ENCODE results near the gene PPP6R1.

The PPP6R1 gene

DNA sequence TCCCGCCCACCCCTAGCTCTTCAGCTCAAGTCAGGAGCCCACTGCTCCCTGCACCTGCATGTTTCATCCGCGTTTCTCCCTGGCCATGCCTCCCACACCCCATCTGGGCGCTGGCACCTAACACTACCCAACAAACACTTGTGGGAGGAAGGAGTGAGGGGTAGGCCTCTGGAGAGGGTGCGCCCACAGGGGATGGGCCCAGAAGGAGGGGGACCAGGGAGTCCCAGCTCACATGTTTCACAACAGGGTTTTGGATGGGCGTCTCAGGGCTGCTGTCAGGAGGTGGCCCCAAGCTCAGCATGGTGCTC is 18.1 kb downstream of the PPP6R1 start:
- no peak for DNase-seq
- no peak overlapping the region for H4K8ac ChIP-seq (ENCODE audit: low read depth, low read length)
- H3K4me2 ChIP-seq (ENCODE audit: low read length): no peak overlapping the region
- no peak overlapping the region for H3K23ac ChIP-seq (ENCODE audit: low read length)
- no peaks in the 10 kb centered on the region for H3K79me2 ChIP-seq (ENCODE audit: control insufficient read depth, insufficient read depth, low read length)
- H3K36me3 ChIP-seq (ENCODE audit: control insufficient read depth, insufficient read depth, low read length): peaks cover 17% of the 10 kb centered on the region
- H3K4me1 ChIP-seq (ENCODE audit: control insufficient read depth, low read depth, low read length): no peaks in the 10 kb centered on the region
- no peak overlapping the region for H3K27ac ChIP-seq (ENCODE audit: low read depth, low read length)
- no peak overlapping the region for H3K56ac ChIP-seq (ENCODE audit: low read length)
- no peak overlapping the region for H3K4me3 ChIP-seq (ENCODE audit: low read length)
- H2BK120ac ChIP-seq (ENCODE audit: low read depth, low read length): no peak overlapping the region
- H3K79me1 ChIP-seq (ENCODE audit: low read length): no peaks in the 10 kb centered on the region
- H3K27me3 ChIP-seq (ENCODE audit: insufficient read depth, low read length, poor library complexity): no peaks in the 10 kb centered on the region
- H3K4ac ChIP-seq (ENCODE audit: low read depth, low read length): no peak overlapping the region
- H2BK5ac ChIP-seq (ENCODE audit: low read length): no peak overlapping the region
- WGBS (ENCODE audit: extremely low coverage, insufficient coverage, low lambda C conversion rate): no CpG with 5 or more reads among the region's 6 CpGs
- no peak overlapping the region for H4K5ac ChIP-seq (ENCODE audit: low read length)
- no peak overlapping the region for H2AK5ac ChIP-seq (ENCODE audit: low read length)
- H3K9ac ChIP-seq (ENCODE audit: low read length): no peak overlapping the region
- H2BK15ac ChIP-seq (replicated peaks; ENCODE audit: low read depth): no peak overlapping the region
- no peak overlapping the region for H3K18ac ChIP-seq (ENCODE audit: low read length)

DNA sequence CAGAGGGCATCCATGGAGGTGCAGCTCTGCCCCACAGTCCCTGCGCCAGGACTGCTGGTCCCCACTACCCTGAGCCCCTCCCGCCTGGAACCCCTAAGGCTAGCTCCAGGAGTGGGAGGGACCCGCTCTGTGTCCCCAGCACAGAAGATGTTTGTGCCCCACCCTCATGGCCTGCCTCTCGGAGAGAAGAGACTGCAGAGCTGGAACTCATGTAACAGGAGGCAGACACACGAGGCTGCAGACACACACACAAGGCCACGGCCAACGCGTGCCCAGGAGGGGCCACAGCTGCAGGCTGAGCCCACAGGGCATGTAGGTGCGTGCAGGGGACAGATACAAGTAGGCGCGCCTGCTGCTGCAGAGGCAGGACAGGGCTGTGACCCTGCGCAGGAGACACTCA is 19.8 kb downstream of the PPP6R1 start:
- Histone ChIP-seq H2BK5ac (ENCODE audit: low read length) (no peak overlapping the region), H3K4me1 (ENCODE audit: control insufficient read depth, low read depth, low read length) (no peaks in the 10 kb centered on the region), H3K79me2 (ENCODE audit: control insufficient read depth, insufficient read depth, low read length) (no peaks in the 10 kb centered on the region), H3K9ac (ENCODE audit: low read length) (no peak overlapping the region), H3K56ac (ENCODE audit: low read length) (no peak overlapping the region), H4K8ac (ENCODE audit: low read depth, low read length) (no peak overlapping the region), H3K27ac (ENCODE audit: low read depth, low read length) (no peak overlapping the region), H3K4me3 (ENCODE audit: low read length) (no peak overlapping the region), H3K27me3 (ENCODE audit: insufficient read depth, low read length, poor library complexity) (no peaks in the 10 kb centered on the region), H3K4me2 (ENCODE audit: low read length) (no peak overlapping the region), H2AK5ac (ENCODE audit: low read length) (no peak overlapping the region), H4K5ac (ENCODE audit: low read length) (no peak overlapping the region), H3K36me3 (ENCODE audit: control insufficient read depth, insufficient read depth, low read length) (peaks cover 12% of the 10 kb centered on the region), H3K18ac (ENCODE audit: low read length) (no peak overlapping the region), H3K79me1 (ENCODE audit: low read length) (no peaks in the 10 kb centered on the region), H2BK15ac (replicated peaks; ENCODE audit: low read depth) (no peak overlapping the region), H3K4ac (ENCODE audit: low read depth, low read length) (no peak overlapping the region), H2BK120ac (ENCODE audit: low read depth, low read length) (no peak overlapping the region), H3K23ac (ENCODE audit: low read length) (no peak overlapping the region)
- no CpG with 5 or more reads among the region's 12 CpGs for WGBS (ENCODE audit: extremely low coverage, insufficient coverage, low lambda C conversion rate)
- DNase-seq: no peak

DNA sequence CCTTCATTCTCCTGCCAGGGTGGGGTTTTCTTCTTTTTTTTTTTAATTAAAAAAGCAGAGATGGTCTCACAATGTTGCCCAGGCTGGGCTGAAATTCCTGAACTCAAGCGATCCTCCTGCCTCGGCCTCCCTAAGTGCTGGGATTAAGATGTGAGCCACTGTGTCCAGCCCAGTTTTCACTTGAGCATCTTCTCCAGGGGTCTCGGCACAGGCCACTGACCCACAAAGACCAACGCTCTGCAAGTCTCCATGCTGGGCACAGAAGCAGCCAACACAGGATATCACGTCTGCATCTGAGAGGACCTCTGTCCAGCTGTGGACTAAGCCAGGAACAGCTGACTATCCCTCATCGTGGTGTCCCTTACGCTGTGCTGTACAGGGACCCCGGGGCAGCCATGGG is 20.8 kb downstream of the PPP6R1 start:
- Histone ChIP-seq H3K4ac (ENCODE audit: low read depth, low read length) (no peak overlapping the region), H3K18ac (ENCODE audit: low read length) (no peak overlapping the region), H3K4me2 (ENCODE audit: low read length) (no peak overlapping the region), H2BK15ac (replicated peaks; ENCODE audit: low read depth) (no peak overlapping the region), H3K56ac (ENCODE audit: low read length) (no peak overlapping the region), H2BK5ac (ENCODE audit: low read length) (no peak overlapping the region), H3K9ac (ENCODE audit: low read length) (no peak overlapping the region), H3K23ac (ENCODE audit: low read length) (no peak overlapping the region), H2AK5ac (ENCODE audit: low read length) (no peak overlapping the region), H3K79me2 (ENCODE audit: control insufficient read depth, insufficient read depth, low read length) (no peaks in the 10 kb centered on the region), H4K5ac (ENCODE audit: low read length) (no peak overlapping the region), H3K36me3 (ENCODE audit: control insufficient read depth, insufficient read depth, low read length) (peaks cover 10% of the 10 kb centered on the region), H3K4me3 (ENCODE audit: low read length) (no peak overlapping the region), H3K27me3 (ENCODE audit: insufficient read depth, low read length, poor library complexity) (no peaks in the 10 kb centered on the region), H2BK120ac (ENCODE audit: low read depth, low read length) (no peak overlapping the region), H3K79me1 (ENCODE audit: low read length) (no peaks in the 10 kb centered on the region), H4K8ac (ENCODE audit: low read depth, low read length) (no peak overlapping the region), H3K4me1 (ENCODE audit: control insufficient read depth, low read depth, low read length) (no peaks in the 10 kb centered on the region), H3K27ac (ENCODE audit: low read depth, low read length) (no peak overlapping the region)
- DNase-seq: no peak
- WGBS (ENCODE audit: extremely low coverage, insufficient coverage, low lambda C conversion rate): no CpG with 5 or more reads among the region's 8 CpGs

DNA sequence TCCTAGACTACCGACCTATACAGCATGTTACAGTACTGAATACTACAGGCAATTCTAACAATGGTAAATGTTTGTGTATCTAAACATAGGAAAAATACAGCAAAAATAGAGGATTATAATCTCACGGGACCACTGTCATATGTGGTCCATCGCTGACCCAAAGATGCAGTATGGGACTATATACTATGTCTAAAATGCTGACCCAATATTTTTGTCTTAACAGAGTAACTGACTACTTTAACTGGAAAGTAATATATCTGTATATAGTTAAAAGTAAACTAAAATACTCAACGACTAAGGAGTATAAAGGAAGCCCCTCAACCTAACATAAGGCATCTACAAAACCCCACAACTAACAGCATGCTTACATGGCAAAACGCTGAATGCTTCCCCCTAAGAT is 25.8 kb downstream of the PPP6R1 start:
- Histone ChIP-seq H3K27ac (ENCODE audit: low read depth, low read length) (no peak overlapping the region), H2BK5ac (ENCODE audit: low read length) (no peak overlapping the region), H3K27me3 (ENCODE audit: insufficient read depth, low read length, poor library complexity) (no peaks in the 10 kb centered on the region), H3K23ac (ENCODE audit: low read length) (no peak overlapping the region), H3K56ac (ENCODE audit: low read length) (no peak overlapping the region), H3K18ac (ENCODE audit: low read length) (no peak overlapping the region), H3K4ac (ENCODE audit: low read depth, low read length) (no peak overlapping the region), H3K4me2 (ENCODE audit: low read length) (no peak overlapping the region), H2BK15ac (replicated peaks; ENCODE audit: low read depth) (no peak overlapping the region), H4K5ac (ENCODE audit: low read length) (no peak overlapping the region), H3K79me2 (ENCODE audit: control insufficient read depth, insufficient read depth, low read length) (no peaks in the 10 kb centered on the region), H3K4me1 (ENCODE audit: control insufficient read depth, low read depth, low read length) (no peaks in the 10 kb centered on the region), H3K4me3 (ENCODE audit: low read length) (no peak overlapping the region), H2BK120ac (ENCODE audit: low read depth, low read length) (no peak overlapping the region), H3K9ac (ENCODE audit: low read length) (no peak overlapping the region), H4K8ac (ENCODE audit: low read depth, low read length) (no peak overlapping the region), H3K36me3 (ENCODE audit: control insufficient read depth, insufficient read depth, low read length) (peaks cover 17% of the 10 kb centered on the region), H3K79me1 (ENCODE audit: low read length) (no peaks in the 10 kb centered on the region), H2AK5ac (ENCODE audit: low read length) (no peak overlapping the region)
- DNase-seq: no peak
- no CpG with 5 or more reads among the region's 5 CpGs for WGBS (ENCODE audit: extremely low coverage, insufficient coverage, low lambda C conversion rate)

DNA sequence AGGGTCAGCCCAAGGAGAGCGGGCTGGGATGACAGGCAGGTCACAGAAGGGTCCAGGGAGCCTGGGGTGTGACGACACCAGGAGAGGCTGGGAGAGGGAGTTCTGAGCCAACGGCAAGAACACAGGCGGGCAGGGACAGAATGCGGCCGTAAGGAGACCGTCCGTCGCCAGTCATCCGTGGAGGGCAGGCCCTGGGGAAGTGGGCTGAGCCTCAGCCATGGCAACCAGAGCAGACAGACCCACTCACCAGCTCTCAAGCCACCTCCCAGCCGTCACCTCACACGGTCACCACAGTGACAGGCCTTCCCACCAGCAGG is 26.6 kb downstream of the PPP6R1 start:
- H3K4ac ChIP-seq (ENCODE audit: low read depth, low read length): no peak overlapping the region
- no CpG with 5 or more reads among the region's 12 CpGs for WGBS (ENCODE audit: extremely low coverage, insufficient coverage, low lambda C conversion rate)
- H3K27me3 ChIP-seq (ENCODE audit: insufficient read depth, low read length, poor library complexity): no peaks in the 10 kb centered on the region
- H3K27ac ChIP-seq (ENCODE audit: low read depth, low read length): no peak overlapping the region
- no peak overlapping the region for H3K9ac ChIP-seq (ENCODE audit: low read length)
- H2AK5ac ChIP-seq (ENCODE audit: low read length): no peak overlapping the region
- no peak overlapping the region for H4K8ac ChIP-seq (ENCODE audit: low read depth, low read length)
- H3K4me1 ChIP-seq (ENCODE audit: control insufficient read depth, low read depth, low read length): no peaks in the 10 kb centered on the region
- H4K5ac ChIP-seq (ENCODE audit: low read length): no peak overlapping the region
- no peaks in the 10 kb centered on the region for H3K79me1 ChIP-seq (ENCODE audit: low read length)
- H2BK15ac ChIP-seq (replicated peaks; ENCODE audit: low read depth): no peak overlapping the region
- peaks cover 16% of the 10 kb centered on the region for H3K36me3 ChIP-seq (ENCODE audit: control insufficient read depth, insufficient read depth, low read length)
- no peak overlapping the region for H2BK5ac ChIP-seq (ENCODE audit: low read length)
- no peak overlapping the region for H2BK120ac ChIP-seq (ENCODE audit: low read depth, low read length)
- H3K4me3 ChIP-seq (ENCODE audit: low read length): no peak overlapping the region
- no peak overlapping the region for H3K56ac ChIP-seq (ENCODE audit: low read length)
- no peak overlapping the region for H3K23ac ChIP-seq (ENCODE audit: low read length)
- no peak overlapping the region for H3K18ac ChIP-seq (ENCODE audit: low read length)
- no peak for DNase-seq
- no peak overlapping the region for H3K4me2 ChIP-seq (ENCODE audit: low read length)
- H3K79me2 ChIP-seq (ENCODE audit: control insufficient read depth, insufficient read depth, low read length): no peaks in the 10 kb centered on the region

GRCh38 chr19:55231391-55232285 is 27.2 kb downstream of the PPP6R1 start:
- no peak overlapping the region for H2BK120ac ChIP-seq (ENCODE audit: low read depth, low read length)
- no peak overlapping the region for H3K56ac ChIP-seq (ENCODE audit: low read length)
- H3K18ac ChIP-seq (ENCODE audit: low read length): no peak overlapping the region

More at GRCh38 chr19:55231391-55232285, 27.2 kb downstream of the PPP6R1 start:
- Histone ChIP-seq H3K79me1 (ENCODE audit: low read length) (no peaks in the 10 kb centered on the region), H3K4me1 (ENCODE audit: control insufficient read depth, low read depth, low read length) (no peaks in the 10 kb centered on the region), H3K79me2 (ENCODE audit: control insufficient read depth, insufficient read depth, low read length) (no peaks in the 10 kb centered on the region), H3K9ac (ENCODE audit: low read length) (no peak overlapping the region), H4K5ac (ENCODE audit: low read length) (no peak overlapping the region), H3K4ac (ENCODE audit: low read depth, low read length) (no peak overlapping the region), H2AK5ac (ENCODE audit: low read length) (no peak overlapping the region), H3K36me3 (ENCODE audit: control insufficient read depth, insufficient read depth, low read length) (peaks cover 14% of the 10 kb centered on the region), H3K27ac (ENCODE audit: low read depth, low read length) (no peak overlapping the region), H4K8ac (ENCODE audit: low read depth, low read length) (no peak overlapping the region), H2BK15ac (replicated peaks; ENCODE audit: low read depth) (no peak overlapping the region), H2BK5ac (ENCODE audit: low read length) (no peak overlapping the region), H3K23ac (ENCODE audit: low read length) (no peak overlapping the region), H3K4me3 (ENCODE audit: low read length) (no peak overlapping the region), H3K27me3 (ENCODE audit: insufficient read depth, low read length, poor library complexity) (no peaks in the 10 kb centered on the region), H3K4me2 (ENCODE audit: low read length) (no peak overlapping the region)
- WGBS (ENCODE audit: extremely low coverage, insufficient coverage, low lambda C conversion rate): no CpG with 5 or more reads among the region's 30 CpGs
- no peak for DNase-seq

All from mesendoderm (in vitro differentiated cells).